Stimulated activated CD4-positive, alpha-beta T cell treated with anti-CD3 and anti-CD28 coated beads, Interleukin-12 subunit alpha, Interleukin-12 subunit beta, amount 100 ng/mL, for 4 hours (primary cell): Measurements from ENCODE around the gene FBXW7.

Source experiments
- DNase-seq: peaks from one replicate; pipeline ENCODE4 v3.0.0-alpha.2; 2020

FBXW7 gene

DNA sequence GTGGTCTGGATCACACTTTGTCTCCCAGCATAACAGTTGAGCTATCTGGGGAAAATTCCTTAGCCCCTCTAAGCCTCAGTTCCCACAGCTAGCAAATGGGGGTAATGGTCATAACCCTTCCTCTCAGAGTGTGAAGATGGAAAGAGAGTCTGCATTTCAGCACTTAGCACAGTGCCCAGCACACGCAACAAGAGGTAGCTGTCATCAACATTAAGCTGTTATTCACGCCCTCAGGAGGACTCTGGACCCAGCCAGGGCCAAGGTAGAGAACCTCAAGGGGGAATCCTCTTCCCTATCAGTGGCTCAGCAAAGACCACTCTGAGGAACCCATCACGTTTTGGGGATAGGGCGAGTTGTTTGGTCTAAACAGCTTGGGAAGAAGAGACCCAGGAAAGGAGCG lies 258.6 kb downstream of the FBXW7 start:
- DNase-seq = no peak

DNA sequence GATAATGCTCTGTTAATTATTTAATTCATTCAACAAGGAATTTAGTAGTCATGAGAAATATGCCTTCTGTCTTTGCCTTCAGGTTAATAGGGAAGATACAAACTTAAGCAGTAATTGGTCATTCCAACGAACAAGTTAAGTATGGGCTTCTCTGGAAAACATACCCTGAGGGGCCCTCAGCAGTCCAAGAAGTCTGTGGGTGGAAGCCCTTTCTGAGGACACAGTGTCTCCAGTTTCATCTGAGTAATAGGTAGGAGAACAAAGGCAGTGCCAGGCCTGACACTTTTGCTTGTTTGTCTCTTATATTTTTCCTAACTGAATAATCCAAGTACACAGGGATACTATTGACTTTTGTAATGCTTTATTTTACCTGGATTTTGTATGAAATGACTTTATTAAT lies 262.5 kb downstream of the FBXW7 start:
- DNase-seq = no peak
